SK-N-SH (cell line): ENCODE results near the gene CHMP1B. TPM values are rescaled to one million over a fixed set of nuclear protein-coding genes. Genes with fewer than 3 reads are reported as not detected.

Source experiments
- CTCF ChIA-PET: fragments of 300-600, 350-600 bp; formaldehyde crosslinking; extraction: SDS; loops from one replicate; lab custom pipeline; 2021; lab: Yijun Ruan, JAX
- POLR2A ChIA-PET: fragments of 350-600 bp; sonication (Branson Sonifier 250); formaldehyde crosslinking; extraction: SDS; loops from one replicate; lab custom pipeline; 2020; ENCODE audit warnings: antibody characterized with exemption, inconsistent platforms; lab: Yijun Ruan, JAX
- DNase-seq: peaks from one replicate; pipeline ENCODE4 v3.0.0; 2012
- H2AFZ ChIP-seq: fragments of 200-600 bp; sonication (generic); 2 replicates; pipeline ENCODE4 v1.8.1; 2016; ENCODE audit warnings: antibody characterized with exemption, mild to moderate bottlenecking, low read depth
- H3F3A ChIP-seq: fragments of 200-600 bp; sonication (generic); replicated peaks from 2 replicates; pipeline ENCODE3; 2016; ENCODE audit warnings: antibody characterized with exemption, mild to moderate bottlenecking; ENCODE audit not compliant: insufficient read depth
- H3K27ac ChIP-seq, 2 experiments: fragments of 200-500 bp in 1 of 2; fragments of 200-600 bp in 1 of 2; sonication (Bioruptor generic) in 1 of 2; sonication (generic), shearing (Covaris generic) in 1 of 2; 2 replicates each; pipeline versions ENCODE4 v1.5.1 to v1.6.1; 2014 to 2016; ENCODE audit warnings: low read depth in 2 of 2, inconsistent platforms in 1 of 2, low read length in 1 of 2, mild to moderate bottlenecking in 1 of 2, mixed read lengths in 1 of 2
- H3K27me3 ChIP-seq: fragments of 200-600 bp; sonication (generic), shearing (Covaris generic); 2 replicates; pipeline ENCODE4 v1.6.1; 2016; ENCODE audit warnings: mixed run types; ENCODE audit not compliant: insufficient read depth
- H3K36me3 ChIP-seq, 2 experiments: fragments of 200-500 bp in 1 of 2; fragments of 200-600 bp in 1 of 2; sonication (Bioruptor generic) in 1 of 2; sonication (generic) in 1 of 2; replicated peaks in 1 of 2; 2 replicates each; pipeline versions ENCODE3 to v1.5.1; 2014 to 2016; ENCODE audit warnings: low read length in 1 of 2, mild to moderate bottlenecking in 1 of 2; ENCODE audit not compliant: insufficient read depth in 2 of 2, control insufficient read depth in 1 of 2
- H3K4me1 ChIP-seq, 2 experiments: fragments of 200-500 bp in 1 of 2; fragments of 200-600 bp in 1 of 2; sonication (Bioruptor generic) in 1 of 2; sonication (generic), shearing (Covaris generic) in 1 of 2; 2 replicates each; pipeline versions ENCODE4 v1.5.1 to v1.6.1; 2014 to 2016; ENCODE audit warnings: low read depth in 1 of 2, low read length in 1 of 2, mixed run types in 1 of 2; ENCODE audit not compliant: insufficient read depth in 2 of 2, control insufficient read depth in 1 of 2
- H3K4me2 ChIP-seq: fragments of 200-600 bp; sonication (generic), shearing (Covaris generic); 2 replicates; pipeline ENCODE4 v1.6.1; 2017; ENCODE audit warnings: mixed run types
- H3K4me3 ChIP-seq, 2 experiments: fragments of 200-500 bp in 1 of 2; fragments of 200-600 bp in 1 of 2; sonication (Bioruptor generic) in 1 of 2; sonication (generic), shearing (Covaris generic) in 1 of 2; 2 replicates each; pipeline versions ENCODE4 v1.5.1 to v1.8.1; 2014 to 2016; ENCODE audit warnings: low read depth in 2 of 2, inconsistent platforms in 1 of 2, low read length in 1 of 2, mild to moderate bottlenecking in 1 of 2, mixed read lengths in 1 of 2, moderate library complexity in 1 of 2
- H3K79me2 ChIP-seq: fragments of 200-600 bp; sonication (generic); 2 replicates; pipeline ENCODE4 v1.8.1; 2017; ENCODE audit warnings: mild to moderate bottlenecking; ENCODE audit not compliant: insufficient read depth
- H3K9ac ChIP-seq: fragments of 200-600 bp; sonication (generic); 2 replicates; pipeline ENCODE4 v1.6.1; 2017; ENCODE audit warnings: mixed run types
- H3K9me2 ChIP-seq: fragments of 200-600 bp; sonication (generic); 2 replicates; pipeline ENCODE4 v1.6.1; 2017; ENCODE audit warnings: mixed run types
- H3K9me3 ChIP-seq: fragments of 200-600 bp; sonication (generic); 2 replicates; pipeline ENCODE4 v1.6.1; 2017; ENCODE audit warnings: mixed run types, mild to moderate bottlenecking, moderate library complexity
- H4K20me1 ChIP-seq: fragments of 200-600 bp; sonication (generic); 2 replicates; pipeline ENCODE4 v1.6.1; 2017; ENCODE audit warnings: mild to moderate bottlenecking, mixed run types; ENCODE audit not compliant: insufficient read depth
- CTCF ChIP-seq: fragments of 200-600 bp; sonication (generic); IDR thresholded peaks from 2 replicates; pipeline ENCODE4 v1.6.1; 2017; ENCODE audit warnings: antibody characterized with exemption, mild to moderate bottlenecking, moderate library complexity
- MXI1 ChIP-seq: IDR thresholded peaks from 2 replicates; pipeline ENCODE4 v1.6.1; 2012; ENCODE audit warnings: mild to moderate bottlenecking, low read depth, low read length, improper control_type of control experiment
- NRF1 ChIP-seq: IDR thresholded peaks from 2 replicates; pipeline ENCODE4 v1.6.1; 2012; ENCODE audit warnings: low read depth, mild to moderate bottlenecking, low read length
- REST ChIP-seq: IDR thresholded peaks from 2 replicates; pipeline ENCODE4 v1.6.1; 2012; ENCODE audit warnings: mild to moderate bottlenecking, low read depth, low read length, moderate library complexity
- SIN3A ChIP-seq: IDR thresholded peaks from 2 replicates; pipeline ENCODE4 v1.6.1; 2012; ENCODE audit warnings: low read depth, mild to moderate bottlenecking, low read length, moderate library complexity, borderline replicate concordance
- TEAD4 ChIP-seq: IDR thresholded peaks from 2 replicates; pipeline ENCODE4 v1.4.0; 2012; ENCODE audit warnings: mild to moderate bottlenecking, borderline replicate concordance; ENCODE audit not compliant: insufficient read depth
- USF1 ChIP-seq: IDR thresholded peaks from 2 replicates; pipeline ENCODE4 v1.4.0; 2012; ENCODE audit warnings: low read depth, borderline replicate concordance
- WGBS: methylation state at CpG from one replicate; pipeline ENCODE4 v1.1.6; 2017; ENCODE audit warnings: low lambda C conversion rate; 5-methylcytosine and 5-hydroxymethylcytosine counted together
- polyA plus RNA-seq, 3 experiments: library from polyadenylated mRNA; depleted of rRNA; stranded (reverse); fragments of >200 nt; gene quantifications; 2 replicates each; pipeline ENCODE4 v1.2.3, GENCODE V29; 2012

CHMP1B gene
- polyA plus RNA-seq, 1 of the 3 experiments (the other 2 are of a cell fraction), result 52.4 TPM

GRCh38 chr18:11874676-11875075 lies 23.5 kb downstream of the CHMP1B start:
- CTCF ChIA-PET, result interaction anchor here (1.4 kb wide), 1 partner anchor 141 kb away, joined by 4 read pairs; no protein-coding TSS in a partner anchor

More at GRCh38 chr18:11874676-11875075, 23.5 kb downstream of the CHMP1B start:
- H2AFZ ChIP-seq, result no peak overlapping the region
- H3K27ac ChIP-seq, result no peak overlapping the region
- no peaks in the 10 kb centered on the region for H3F3A ChIP-seq
- H3K9me2 ChIP-seq, result no peaks in the 10 kb centered on the region
- H3K9me3 ChIP-seq, result no peaks in the 10 kb centered on the region
- 54% methylated on average over 7 of the region's 8 CpGs for WGBS
- H3K4me3 ChIP-seq, result no peak overlapping the region
- no peaks in the 10 kb centered on the region for H3K36me3 ChIP-seq
- H3K4me1 ChIP-seq, result no peaks in the 10 kb centered on the region
- no peak for TF ChIP-seq TEAD4
- no peak for TF ChIP-seq MXI1
- no peak for TF ChIP-seq USF1
- TF ChIP-seq CTCF, result peak; percentile 10; the same call in 1 of the 2 replicates
- TF ChIP-seq SIN3A, result no peak
- TF ChIP-seq REST, result no peak
- TF ChIP-seq NRF1, result no peak
- no peaks in the 10 kb centered on the region for H3K79me2 ChIP-seq
- POLR2A ChIA-PET, result no interaction called here
- H3K27me3 ChIP-seq, result peaks cover 15% of the 10 kb centered on the region; the same call in 1 of the 2 replicates
- H3K4me2 ChIP-seq, result no peak overlapping the region
- H3K9ac ChIP-seq, result no peak overlapping the region
- DNase-seq, result no peak
- H4K20me1 ChIP-seq, result no peaks in the 10 kb centered on the region
